H1 (cell line): ENCODE measurements around the gene NOS3. TPM values are rescaled to one million over a fixed set of nuclear protein-coding genes. Genes with fewer than 3 reads are reported as not detected.

Experiments
- CTCF ChIA-PET: fragments of 300-600 bp; sonication (Branson Sonifier 250); formaldehyde crosslinking; loops from one replicate; lab custom pipeline; 2021; ENCODE audit not compliant: partially characterized antibody; lab: Charles Lee
- POLR2A ChIA-PET: fragments of 300-600 bp; sonication (Branson Sonifier 250); formaldehyde crosslinking; loops from one replicate; lab custom pipeline; 2021; ENCODE audit warnings: inconsistent platforms; ENCODE audit not compliant: partially characterized antibody; lab: Charles Lee
- DNase-seq, 2 experiments: peaks; one replicate each; pipeline versions ENCODE4 v3.0.0 to v3.0.0-alpha.2; 2010 to 2022; ENCODE audit warnings: low spot score in 2 of 2, low read depth in 1 of 2, mixed read lengths in 1 of 2
- FAIRE-seq: peaks from 2 replicates; lab custom pipeline; 2011; peaks lifted over from hg19 to GRCh38; lab: Jason Lieb, UNC
- H2AFZ ChIP-seq: 2 replicates; pipeline ENCODE4 v1.8.1; 2012; ENCODE audit warnings: low read length, inconsistent platforms
- H2AK5ac ChIP-seq: 2 replicates; pipeline ENCODE4 v1.6.1; 2013; ENCODE audit warnings: low read depth, low read length
- H2BK120ac ChIP-seq: replicated peaks from 2 replicates; pipeline ENCODE3; 2013; ENCODE audit warnings: low read depth, low read length, inconsistent platforms
- H2BK12ac ChIP-seq: 2 replicates; pipeline ENCODE4 v1.6.1; 2013; ENCODE audit warnings: low read depth, low read length
- H2BK15ac ChIP-seq: 2 replicates; pipeline ENCODE4 v1.6.1; 2013; ENCODE audit warnings: low read length
- H2BK20ac ChIP-seq: 2 replicates; pipeline ENCODE4 v1.6.1; 2013; ENCODE audit warnings: low read length
- H2BK5ac ChIP-seq: 2 replicates; pipeline ENCODE4 v1.6.1; 2013; ENCODE audit warnings: low read depth, low read length
- H3K14ac ChIP-seq: 2 replicates; pipeline ENCODE4 v1.6.1; 2013; ENCODE audit warnings: inconsistent platforms; ENCODE audit not compliant: insufficient read length
- H3K18ac ChIP-seq: 2 replicates; pipeline ENCODE4 v1.6.1; 2013; ENCODE audit warnings: low read length; ENCODE audit errors: extremely low read depth
- H3K23ac ChIP-seq: 2 replicates; pipeline ENCODE4 v1.6.1; 2013; ENCODE audit warnings: inconsistent platforms; ENCODE audit not compliant: insufficient read length
- H3K23me2 ChIP-seq: 2 replicates; pipeline ENCODE4 v1.6.1; 2013; ENCODE audit warnings: low read depth, low read length
- H3K27ac ChIP-seq: 2 replicates; pipeline ENCODE4 v1.6.1; 2011; ENCODE audit warnings: low read depth, low read length, inconsistent platforms
- H3K27me3 ChIP-seq, 4 experiments: replicated peaks in 1 of 4; 1 replicate in 1 of 4; 2 replicates in 3 of 4; pipeline versions ENCODE4 v1.6.1 to v1.8.1; 2011 to 2013; ENCODE audit warnings: low read length in 3 of 4, mild to moderate bottlenecking in 3 of 4, inconsistent platforms in 2 of 4, mixed read lengths in 2 of 4, moderate library complexity in 1 of 4; ENCODE audit not compliant: control insufficient read depth in 3 of 4, insufficient read depth in 3 of 4; ENCODE audit errors: extremely low read depth in 1 of 4
- H3K36me3 ChIP-seq, 4 experiments: 2 replicates each; pipeline versions ENCODE4 v1.6.1 to v1.8.1; 2011 to 2013; ENCODE audit warnings: mild to moderate bottlenecking in 4 of 4, low read length in 3 of 4, moderate library complexity in 2 of 4, control low read depth in 1 of 4, inconsistent platforms in 1 of 4; ENCODE audit not compliant: insufficient read depth in 4 of 4, control insufficient read depth in 2 of 4
- H3K4ac ChIP-seq: replicated peaks from 2 replicates; pipeline ENCODE3; 2013; ENCODE audit warnings: low read length, low read depth, mixed read lengths, inconsistent platforms; ENCODE audit not compliant: insufficient read length
- H3K4me1 ChIP-seq, 4 experiments: replicated peaks in 1 of 4; 1 replicate in 1 of 4; 2 replicates in 3 of 4; pipeline versions ENCODE4 v1.6.1 to v1.8.1; 2011 to 2013; ENCODE audit warnings: low read length in 3 of 4, inconsistent platforms in 2 of 4, mixed read lengths in 1 of 4; ENCODE audit not compliant: insufficient read depth in 4 of 4, control insufficient read depth in 3 of 4
- H3K4me2 ChIP-seq, 2 experiments: 2 replicates each; pipeline versions ENCODE4 v1.6.1 to v1.8.1; 2011 to 2013; ENCODE audit warnings: low read depth in 2 of 2, low read length in 2 of 2, control low read depth in 1 of 2, inconsistent platforms in 1 of 2, mild to moderate bottlenecking in 1 of 2; ENCODE audit not compliant: insufficient read depth in 1 of 2
- H3K4me3 ChIP-seq, 4 experiments: fragments of 200-600, 300-600 bp in 1 of 4; sonication (generic), shearing (Covaris generic), sonication (Bioruptor Twin) in 1 of 4; 2 replicates each; pipeline versions ENCODE4 v1.5.1 to v1.8.1; 2011 to 2016; ENCODE audit warnings: low read length in 4 of 4, low read depth in 3 of 4, control low read depth in 2 of 4, inconsistent platforms in 2 of 4, mild to moderate bottlenecking in 2 of 4, mixed read lengths in 1 of 4, moderate library complexity in 1 of 4; ENCODE audit not compliant: insufficient read depth in 2 of 4; ENCODE audit errors: extremely low read depth in 1 of 4
- H3K56ac ChIP-seq: replicated peaks from 2 replicates; pipeline ENCODE3; 2013; ENCODE audit warnings: low read depth, mild to moderate bottlenecking, mixed read lengths, low read length, inconsistent platforms; ENCODE audit not compliant: insufficient read length
- H3K79me1 ChIP-seq: 2 replicates; pipeline ENCODE4 v1.6.1; 2013; ENCODE audit warnings: low read depth, low read length, control low read depth
- H3K79me2 ChIP-seq, 2 experiments: 2 replicates each; pipeline versions ENCODE4 v1.6.1 to v1.8.1; 2012 to 2013; ENCODE audit warnings: low read length in 2 of 2, mild to moderate bottlenecking in 2 of 2, inconsistent platforms in 1 of 2; ENCODE audit not compliant: insufficient read depth in 2 of 2, control insufficient read depth in 1 of 2
- H3K9ac ChIP-seq, 4 experiments: replicated peaks in 1 of 4; 1 replicate in 1 of 4; 2 replicates in 3 of 4; pipeline versions ENCODE4 v1.6.1 to v1.8.1; 2011 to 2013; ENCODE audit warnings: low read depth in 3 of 4, low read length in 3 of 4, control low read depth in 2 of 4, mild to moderate bottlenecking in 2 of 4, moderate library complexity in 2 of 4, inconsistent platforms in 1 of 4; ENCODE audit errors: extremely low read depth in 1 of 4
- H3K9me3 ChIP-seq, 2 experiments: 2 replicates each; pipeline versions ENCODE4 v1.6.1 to v1.8.1; 2012 to 2013; ENCODE audit warnings: mild to moderate bottlenecking in 2 of 2, moderate library complexity in 2 of 2, control low read depth in 1 of 2, inconsistent platforms in 1 of 2, low read depth in 1 of 2, low read length in 1 of 2, mixed read lengths in 1 of 2; ENCODE audit not compliant: insufficient read depth in 2 of 2
- H4K20me1 ChIP-seq, 2 experiments: replicated peaks in 1 of 2; 2 replicates each; pipeline versions ENCODE3 to v1.8.1; 2011 to 2013; ENCODE audit warnings: inconsistent platforms in 2 of 2, low read length in 2 of 2, mild to moderate bottlenecking in 1 of 2; ENCODE audit not compliant: insufficient read depth in 2 of 2, control insufficient read depth in 1 of 2
- H4K5ac ChIP-seq: 2 replicates; pipeline ENCODE4 v1.6.1; 2013; ENCODE audit warnings: low read length, low read depth, mixed read lengths, inconsistent platforms; ENCODE audit not compliant: insufficient read length
- H4K8ac ChIP-seq: 2 replicates; pipeline ENCODE4 v1.8.0; 2013; ENCODE audit warnings: mild to moderate bottlenecking, moderate library complexity, low read length, inconsistent platforms; ENCODE audit not compliant: insufficient read depth; ENCODE audit errors: extremely low read depth
- H4K91ac ChIP-seq: replicated peaks from 2 replicates; pipeline ENCODE3; 2013; ENCODE audit warnings: low read length, mixed read lengths, inconsistent platforms; ENCODE audit not compliant: insufficient read length
- ASH2L ChIP-seq: fragments of 200-600, 300-600 bp; sonication (generic); IDR thresholded peaks from one replicate; pipeline ENCODE4 v1.7.1; 2017; ENCODE audit warnings: low read length
- CHD1 ChIP-seq: IDR thresholded peaks from 2 replicates; pipeline ENCODE4 v1.6.1; 2012; ENCODE audit warnings: low read depth, low read length, improper control_type of control experiment
- KDM4A ChIP-seq: IDR thresholded peaks from one replicate; pipeline ENCODE4 v1.7.1; 2012; ENCODE audit warnings: low read depth, mild to moderate bottlenecking, moderate library complexity, low read length, inconsistent platforms; ENCODE audit not compliant: severe bottlenecking
- TBP ChIP-seq: IDR thresholded peaks from 2 replicates; pipeline ENCODE4 v1.6.1; 2011; ENCODE audit warnings: low read depth, low read length, improper control_type of control experiment
- WGBS, 2 experiments: shearing (Covaris generic) in 1 of 2; methylation state at CpG; one replicate each; pipeline versions ENCODE4 v1.1.6 to v1.1.7; 2013 to 2015; ENCODE audit warnings: low lambda C conversion rate in 2 of 2, mixed read lengths in 2 of 2, inconsistent platforms in 1 of 2, low coverage in 1 of 2, missing lambda C conversion rate in 1 of 2; ENCODE audit not compliant: insufficient replicate concordance in 2 of 2, insufficient coverage in 1 of 2, insufficient read length in 1 of 2; ENCODE audit errors: extremely low coverage in 1 of 2, missing lambda C conversion rate in 1 of 2; 5-methylcytosine and 5-hydroxymethylcytosine counted together
- polyA plus RNA-seq, 7 experiments: library from polyadenylated mRNA; depleted of rRNA in 3 of 7; stranded (reverse) in 5 of 7; unstranded in 2 of 7; fragments of >200 nt in 5 of 7; fragments of 200-250 nt in 2 of 7; gene quantifications; 1 replicate in 5 of 7; 2 replicates in 1 of 7; 4 replicates in 1 of 7; pipeline versions ENCODE4 v1.2.1 to v1.2.3, GENCODE V29; 2011 to 2013; ENCODE audit warnings: missing spikeins in 2 of 7, mixed read lengths in 2 of 7
- total RNA-seq: library from RNA; stranded (reverse); fragmentation: NEBNext Ultra II Directional; extraction: Animal tissue kit (Norgen Biotek cat#: 25700); gene quantifications from 2 replicates; pipeline ENCODE4 v1.2.1, GENCODE V29; 2021

NOS3 gene
- total and polyA plus RNA-seq, 2 of the 8 experiments (the other 6 are each of a cell fraction or from before 2014, with no cell fraction given) = 4.4 to 16.2 TPM

DNA sequence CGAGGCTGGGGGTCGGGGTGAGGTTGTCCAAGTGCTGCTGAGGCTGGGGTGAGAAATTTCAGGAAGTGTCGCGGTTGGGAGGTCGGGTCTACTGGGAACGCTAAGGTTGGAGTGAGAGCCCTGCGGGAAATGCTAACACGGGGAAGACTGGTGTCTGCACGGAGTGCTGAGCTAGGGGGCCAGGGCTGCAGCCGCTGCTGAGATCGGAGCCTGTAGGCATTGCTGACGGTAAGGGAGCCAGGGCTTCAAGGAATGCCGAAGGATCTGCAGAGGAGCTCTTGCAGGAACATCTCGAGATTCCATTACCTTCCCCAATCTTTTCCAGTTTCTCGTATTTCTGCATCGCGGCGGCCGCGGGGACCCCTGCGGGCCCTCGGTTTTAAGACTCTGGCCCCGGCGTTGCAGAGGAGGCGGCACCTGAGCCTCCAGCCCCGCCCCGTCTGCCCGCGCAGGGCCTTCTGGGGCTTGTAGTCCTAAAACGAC, 66.7 kb downstream of the NOS3 start, which contains the start of gene CDK5:
Gene CDK5 (minus strand): TSS at position 392 of the 483 bp plus-strand sequence. CDS start 49 bp downstream, at position 343.
- Histone ChIP-seq H3K79me1 (0 out of 2 replicates have a peak, but pooled peaks cover 3% of the 10 kb centered on the region), H4K8ac (peak within 1 kb of the TSS; percentile 29), H4K5ac (peak within 1 kb of the TSS; percentile 55), H3K18ac (peak within 1 kb of the TSS; percentile 68), H3K23me2 (peaks cover 26% of the 10 kb centered on the region), H4K20me1 (peaks cover 0 to 7% of the 10 kb centered on the region in 2 experiments), H2AFZ (peak within 1 kb of the TSS; percentile 76; the same call in 1 of the 2 replicates), H3K4me2 (peak within 1 kb of the TSS; percentile 86 to 98), H3K79me2 (no peaks in the 10 kb centered on the region), H3K4me3 (peak within 1 kb of the TSS; percentile 72 to 91 (median 86)), H3K23ac (no peak within 1 kb of the TSS), H2BK15ac (peak within 1 kb of the TSS; percentile 19; the same call in 1 of the 2 replicates), H3K27me3 (peaks cover 0 to 11% (median 4%) of the 10 kb centered on the region in 4 experiments; a peak in 5 of 7 replicates), H3K4ac (peak within 1 kb of the TSS; percentile 89), H3K56ac (no peak within 1 kb of the TSS), H3K36me3 (no peaks in the 10 kb centered on the region), H3K4me1 (peaks cover 9 to 40% (median 29%) of the 10 kb centered on the region in 4 experiments), H2BK12ac (no peak within 1 kb of the TSS), H3K9me3 (no peaks in the 10 kb centered on the region), H2AK5ac (peak within 1 kb of the TSS; percentile 56; the same call in 1 of the 2 replicates), H3K9ac (peak within 1 kb of the TSS in 2 of 4 experiments; percentile 26 to 29; a peak in 2 of 7 replicates), H2BK5ac (peak within 1 kb of the TSS; percentile 71; the same call in 1 of the 2 replicates), H3K14ac (no peak within 1 kb of the TSS), H2BK20ac (no peak within 1 kb of the TSS; the same call in 1 of the 2 replicates), H4K91ac (peak within 1 kb of the TSS; percentile 36), H3K27ac (peak within 1 kb of the TSS; percentile 61; the same call in 1 of the 2 replicates), H2BK120ac (no peak within 1 kb of the TSS)
- no peak for DNase-seq
- no peak for FAIRE-seq
- 1% methylated on average over 29 of the region's 30 CpGs; no CpG with 5 or more reads in 1 of the 2 experiments for WGBS, 2 experiments
- ChIA-PET CTCF (interaction anchor here (0.7 to 9.7 kb wide), 14 partner anchors 9 to 81 kb away, joined by 3 to 88 read pairs (median 6); partner anchors contain the start of genes ABCB8 and FASTK), POLR2A (interaction anchor here (1.0 to 2.5 kb wide), 3 partner anchors 22 to 30 kb away, joined by 3 to 7 read pairs (median 6); partner anchors contain the start of gene ABCB8)
- TF ChIP-seq CHD1 (no peak), ASH2L (peak; percentile 44), KDM4A (peak; percentile 66), TBP (0 out of 2 replicates have a peak, but pooled peaks have one; percentile 3)
